Fibroblast of the conjunctiva (primary cell): ENCODE data around the gene INTS11.

ENCODE experiments used
- DNase-seq: peaks from one replicate; pipeline ENCODE4 v3.0.0-alpha.2; 2010; ENCODE audit warnings: low read depth

Gene INTS11

GRCh38 chr1:1285102-1285571 is 39.3 kb downstream of the INTS11 start:
- no peak for DNase-seq

- DNase-seq: no peak
Measured at GRCh38 chr1:1284221-1285101, 40.0 kb downstream of the INTS11 start.

GRCh38 chr1:1283821-1284220 is 40.6 kb downstream of the INTS11 start:
- DNase-seq: no peak

- no peak for DNase-seq
Measured at GRCh38 chr1:1282998-1283397, 41.5 kb downstream of the INTS11 start.

DNA sequence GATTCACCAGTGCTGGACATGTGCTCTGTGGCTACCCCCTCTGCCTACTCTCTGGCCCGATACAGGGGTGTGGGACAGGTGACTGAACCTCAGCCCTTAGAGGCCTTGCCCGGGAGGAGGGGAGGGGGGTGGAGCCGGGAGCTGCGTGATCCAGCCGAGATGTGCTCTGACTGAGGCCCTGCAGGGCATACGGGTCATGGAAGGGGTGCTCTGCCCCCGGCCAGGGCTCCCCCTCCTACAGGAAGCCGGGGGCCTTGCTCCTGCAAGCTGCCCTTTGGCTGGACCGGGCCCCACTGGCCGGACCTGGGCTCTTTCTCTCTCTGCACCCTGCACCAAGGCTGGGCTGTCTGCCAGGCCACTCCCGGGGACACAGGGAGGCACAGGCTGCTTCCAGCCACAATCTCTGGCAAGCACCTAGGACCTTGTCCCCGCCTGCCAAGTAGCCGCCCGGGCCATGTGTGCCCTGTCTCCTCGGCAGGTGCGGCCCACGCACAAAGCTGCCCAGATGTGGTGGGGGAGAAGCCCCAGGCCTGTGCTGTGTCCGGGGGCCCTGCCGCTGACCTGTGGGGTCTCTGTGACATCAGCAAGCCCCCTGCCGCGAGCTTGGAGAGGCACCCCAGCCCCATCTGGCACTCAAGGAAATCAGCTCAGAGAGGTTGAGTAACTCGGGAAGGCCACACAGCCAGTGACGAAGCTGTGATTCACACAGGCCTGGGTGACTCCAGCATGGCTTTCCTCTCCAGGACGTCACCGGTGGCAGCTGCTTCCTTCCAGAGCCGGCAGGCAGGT is 42.7 kb downstream of the INTS11 start:
- no peak for DNase-seq

DNA sequence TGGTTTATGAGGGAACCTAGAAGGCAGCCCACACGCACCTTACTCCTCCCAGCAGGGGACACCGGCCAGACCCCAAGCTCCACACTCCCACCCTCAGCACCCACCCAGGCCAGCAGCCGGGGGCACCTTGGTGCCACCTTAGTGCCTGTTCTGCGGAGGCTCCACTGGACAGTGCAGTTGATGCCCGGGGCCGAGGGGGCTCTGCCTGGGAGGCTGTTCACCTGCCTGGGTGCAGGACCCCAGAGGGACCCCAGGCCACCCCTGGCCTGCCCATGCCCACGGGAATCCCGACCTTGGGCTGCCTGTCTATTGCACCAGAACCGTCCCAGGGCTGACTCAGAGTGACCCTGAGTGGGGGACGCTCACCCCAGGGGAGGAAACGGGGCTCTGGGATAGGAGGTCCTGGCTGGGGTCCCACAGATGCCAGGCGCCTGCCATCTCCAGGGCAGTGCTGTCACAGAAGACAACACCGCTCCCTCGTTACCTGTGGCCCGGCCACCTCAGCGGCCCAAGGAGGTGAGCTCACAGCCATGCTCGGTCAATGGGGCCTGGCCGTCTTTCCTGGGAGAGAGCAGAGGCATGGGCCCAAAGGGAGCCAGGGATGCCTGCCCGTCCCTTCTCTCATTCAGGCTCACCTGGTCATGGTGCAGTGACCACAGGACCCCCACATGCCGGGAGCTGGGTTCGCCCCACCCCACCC is 43.5 kb downstream of the INTS11 start:
- DNase-seq: no peak

DNA sequence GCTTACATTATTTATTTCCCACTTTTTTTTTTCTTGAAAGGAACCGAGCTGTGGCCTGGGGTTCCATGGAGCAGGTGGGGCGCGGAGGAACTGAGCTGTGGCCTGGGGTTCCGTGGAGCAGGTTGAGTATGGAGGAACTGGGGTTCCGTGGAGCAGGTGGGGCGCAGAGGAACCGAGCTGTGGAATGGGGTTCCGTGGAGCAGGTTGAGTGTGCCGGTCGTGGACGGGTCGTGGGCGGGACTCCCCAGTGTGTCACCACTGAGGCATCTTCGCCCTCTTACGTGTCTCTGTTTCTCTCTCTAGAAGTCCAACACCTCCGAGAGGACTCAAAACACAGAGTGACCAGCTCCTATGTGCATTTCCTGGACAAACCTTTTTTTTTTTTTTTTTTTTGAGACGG is 45.4 kb downstream of the INTS11 start:
- no peak for DNase-seq

DNA sequence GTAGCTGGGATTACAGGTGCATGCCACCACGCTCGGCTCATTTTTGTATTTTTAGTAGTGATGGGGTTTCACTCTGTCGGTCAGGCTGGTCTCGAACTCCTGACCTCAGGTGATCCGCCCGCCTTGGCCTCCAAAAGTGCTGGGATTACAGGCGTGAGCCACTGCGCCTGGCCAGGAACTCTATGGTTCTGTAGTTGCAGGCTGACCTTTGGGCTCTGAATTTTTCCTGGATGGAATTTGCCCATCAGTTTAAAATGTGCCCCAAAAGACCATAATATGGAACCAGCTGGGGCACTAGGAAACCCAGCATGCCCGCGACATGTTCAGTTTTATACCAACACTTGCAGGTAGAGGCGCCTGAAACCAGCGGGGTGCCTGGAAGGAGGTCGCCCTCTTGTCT is 45.8 kb downstream of the INTS11 start:
- DNase-seq: no peak

GRCh38 chr1:1275836-1276235 is 48.6 kb downstream of the INTS11 start:
- no peak for DNase-seq

GRCh38 chr1:1274931-1275431 is 49.5 kb downstream of the INTS11 start:
- DNase-seq: no peak

DNA sequence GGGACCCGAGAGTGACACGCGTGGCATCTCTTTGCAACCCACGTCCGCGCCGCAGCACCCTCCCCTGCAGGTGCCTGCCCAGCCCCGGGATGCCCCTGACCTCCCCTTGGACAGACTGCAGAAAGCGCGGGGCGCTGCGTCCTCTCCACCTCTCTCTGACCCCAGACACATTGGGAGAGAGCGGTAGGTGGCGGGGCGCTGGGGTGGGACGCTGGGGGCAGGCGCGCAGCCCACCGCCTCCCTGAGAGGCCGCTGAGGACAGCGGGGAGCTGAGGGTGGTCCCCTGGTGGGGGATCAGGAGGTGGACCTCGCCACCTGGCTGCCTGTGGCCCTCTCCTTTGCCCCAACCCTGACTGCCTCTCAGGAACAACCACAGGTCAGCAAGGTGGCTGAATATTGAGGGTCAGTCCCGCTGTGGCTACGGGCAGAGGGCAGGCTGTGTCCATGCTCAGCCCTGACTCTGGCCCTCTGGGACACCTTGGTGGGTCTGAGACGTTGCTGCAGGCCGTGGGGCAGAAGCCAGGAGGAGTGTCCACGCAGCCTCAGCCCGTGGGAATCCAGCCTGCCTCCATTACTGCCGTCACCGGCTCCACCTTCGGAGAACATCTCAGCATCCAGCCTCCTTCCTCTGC is 50.0 kb downstream of the INTS11 start:
- DNase-seq: no peak

- DNase-seq: peak; percentile 84
Measured at GRCh38 chr1:1273512-1274298, 50.8 kb downstream of the INTS11 start, which contains the start of gene UBE2J2. TSS of gene UBE2J2 (minus strand) at chr1:1273854. CDS start at chr1:1267992, 5,862 bp downstream.

DNA sequence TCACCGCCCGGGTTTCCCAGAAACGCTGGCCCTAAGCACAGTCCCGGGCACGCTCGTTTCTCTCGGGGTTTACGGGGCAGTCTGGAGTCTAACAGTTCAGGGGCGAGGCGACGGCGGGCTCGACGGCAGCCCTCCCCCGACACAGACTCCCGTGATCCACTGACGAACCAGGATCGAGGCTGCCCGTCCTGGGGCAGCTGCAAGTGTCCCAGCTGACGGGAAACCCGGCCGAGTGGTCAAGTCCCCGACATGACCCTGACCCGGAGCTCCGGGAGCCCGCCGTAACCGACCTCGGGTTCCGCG is 51.3 kb downstream of the INTS11 start:
- DNase-seq: no peak

DNA sequence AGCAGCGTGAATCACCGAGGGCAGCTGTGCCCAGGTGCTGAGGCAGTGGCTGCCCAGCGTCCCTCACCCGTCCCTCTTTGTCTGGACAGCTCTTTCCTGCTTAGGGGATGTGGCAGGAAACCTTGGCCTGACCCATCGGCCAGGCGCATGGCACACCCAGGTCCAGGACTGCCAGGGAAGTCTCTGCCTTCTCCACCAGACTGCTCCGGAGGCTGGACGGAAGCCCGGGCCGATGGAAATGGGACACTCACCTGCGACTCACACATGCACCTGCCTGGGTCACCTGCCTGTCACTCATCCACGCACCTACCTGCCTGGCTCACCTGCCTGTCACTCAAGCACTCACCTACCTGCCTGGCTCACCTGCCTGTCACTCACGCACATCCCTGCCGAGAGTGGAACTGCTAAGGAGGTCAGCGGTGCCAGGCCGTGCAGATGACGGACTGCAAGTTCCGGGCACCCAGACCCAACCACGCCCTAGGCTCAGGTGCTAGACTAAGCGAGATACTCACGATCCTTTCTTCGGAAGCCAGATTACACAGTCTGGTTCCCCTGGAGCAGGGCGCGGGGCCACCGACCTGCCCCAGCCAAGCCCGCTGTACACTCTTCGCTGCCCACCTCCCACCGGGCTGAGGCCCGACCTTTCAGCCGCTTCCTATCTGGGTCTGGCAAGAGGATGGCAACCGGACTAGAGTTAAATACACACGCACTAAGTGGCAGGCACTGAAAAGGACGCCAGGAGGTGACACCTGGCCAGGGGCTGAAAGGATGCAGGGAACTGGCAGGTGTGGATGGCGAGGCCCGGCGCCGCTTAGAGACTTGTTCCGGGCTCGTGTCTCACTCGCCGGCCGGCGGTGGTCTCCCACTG is 51.9 kb downstream of the INTS11 start:
- DNase-seq: no peak

GRCh38 chr1:1270813-1271212 is 53.6 kb downstream of the INTS11 start:
- DNase-seq: no peak

DNA sequence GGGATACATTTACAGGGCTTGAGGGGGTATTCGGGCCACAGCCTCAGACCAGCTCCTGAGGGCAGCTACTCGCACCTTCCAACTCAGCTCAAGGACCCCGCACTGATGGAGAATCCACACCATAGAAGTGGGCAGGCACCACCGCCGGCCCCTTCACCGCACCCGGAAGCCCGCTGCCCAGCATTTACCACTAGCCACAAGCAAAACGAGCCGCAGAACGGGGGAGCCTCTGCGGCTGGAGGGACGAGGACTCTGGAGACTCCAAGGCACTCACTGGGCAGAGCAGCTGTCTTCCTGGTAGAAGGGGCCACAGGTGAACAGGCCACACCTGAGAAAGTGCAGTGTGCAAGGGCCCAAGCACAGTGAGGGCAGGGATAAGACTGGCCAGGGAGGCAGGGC is 56.2 kb downstream of the INTS11 start:
- DNase-seq: no peak

- DNase-seq: no peak
Measured at GRCh38 chr1:1267488-1268283, 56.8 kb downstream of the INTS11 start.

DNA sequence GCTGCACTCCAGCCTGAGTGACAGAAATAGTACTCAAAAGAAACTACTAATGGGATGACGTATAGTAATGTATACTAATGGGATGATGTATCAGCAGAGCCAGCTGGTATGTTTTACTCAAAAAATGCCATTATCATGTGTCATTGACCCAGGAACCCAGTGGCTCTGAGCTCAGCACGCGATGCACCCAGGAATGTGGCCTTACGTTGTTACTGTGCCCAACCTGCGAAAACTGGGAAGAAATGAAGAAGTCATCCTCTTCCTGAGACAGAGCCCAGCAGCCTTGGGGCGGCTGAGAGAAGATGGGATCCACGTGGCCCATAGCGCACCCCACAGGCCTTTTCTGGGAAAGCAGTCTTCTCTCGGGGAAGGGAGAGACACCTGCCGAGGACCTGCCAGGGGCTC is 59.6 kb downstream of the INTS11 start:
- peak; percentile 78 for DNase-seq

GRCh38 chr1:1264026-1264425 is 60.4 kb downstream of the INTS11 start:
- DNase-seq: no peak
